COLO668 (cell line): ENCODE data around the gene ALKBH7.
"Not testable (repeated sequence)": the region's sequence is repeated elsewhere in the genome, so short reads cannot be mapped to it uniquely, and the experiment has no call there.

Experiments used
- DNase-seq: peaks from one replicate; lab custom pipeline; 2025; ENCODE audit not compliant: unreplicated experiment; lab: John Stamatoyannopoulos, UW

ALKBH7 gene

DNA sequence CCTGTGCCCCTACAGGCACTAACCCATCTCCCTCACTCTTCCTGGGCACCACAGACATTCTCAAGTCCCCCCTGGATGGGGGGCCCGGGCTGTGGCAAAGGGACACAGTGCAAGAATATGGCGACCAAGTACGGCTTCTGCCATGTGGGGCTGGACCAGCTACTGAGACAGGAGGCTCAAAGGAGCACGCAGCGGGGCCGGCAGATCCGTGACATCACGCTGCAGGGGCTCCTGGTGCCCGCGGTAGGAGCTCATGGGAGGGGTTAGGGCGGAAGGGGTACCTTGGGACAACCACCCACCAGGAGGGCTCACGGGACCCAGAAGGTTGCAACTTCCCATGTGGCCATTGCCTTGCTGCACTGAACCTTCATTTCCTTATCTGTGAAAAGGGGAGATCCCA is 23.7 kb downstream of the ALKBH7 start:
- DNase-seq = no peak

DNA sequence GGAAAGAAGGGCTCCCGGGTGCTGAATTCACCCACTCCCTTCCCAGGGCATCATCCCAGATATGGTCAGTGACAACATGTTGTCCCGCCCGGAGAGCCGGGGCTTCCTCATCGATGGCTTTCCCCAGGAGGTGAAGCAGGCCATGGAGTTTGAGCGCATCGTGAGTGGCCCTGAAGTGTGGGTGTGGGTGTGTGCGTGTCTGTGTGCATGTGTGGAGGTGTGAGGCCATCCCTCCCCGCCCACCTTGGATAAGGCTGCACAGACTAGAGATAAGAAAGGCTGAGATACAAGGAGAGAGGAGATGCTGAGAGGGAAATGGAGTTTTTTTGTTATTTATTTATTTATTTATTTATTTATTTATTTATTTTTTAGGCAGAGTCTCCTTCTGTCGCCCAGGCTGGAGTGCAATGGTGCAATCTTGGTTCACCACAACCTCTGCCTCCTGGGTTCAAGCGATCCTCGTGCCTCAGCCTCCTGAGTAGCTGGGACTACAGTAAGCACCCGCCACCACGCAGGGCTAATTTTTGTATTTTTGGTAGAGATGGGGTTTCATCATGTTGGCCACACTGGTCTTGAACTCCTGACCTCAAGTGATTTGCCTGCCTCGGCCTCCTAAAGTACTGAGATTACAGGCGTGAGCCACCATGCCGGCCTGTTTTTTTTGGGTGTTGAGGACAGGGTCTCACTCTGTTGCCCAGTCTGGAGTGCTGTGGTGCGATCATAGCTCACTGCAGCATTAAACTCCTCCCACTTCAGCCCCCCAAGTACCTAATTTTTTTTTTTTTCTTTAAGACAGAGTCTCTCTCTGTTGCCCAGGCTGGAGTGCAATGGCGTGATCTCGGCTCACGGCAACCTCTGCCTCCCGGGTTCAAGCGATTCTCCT is 27.7 kb downstream of the ALKBH7 start:
- DNase-seq = not testable (repeated sequence)

GRCh38 chr19:6402058-6402457 is 29.5 kb downstream of the ALKBH7 start:
- no peak for DNase-seq

- DNase-seq = peak; percentile 16
Measured at GRCh38 chr19:6402837-6403608, 30.4 kb downstream of the ALKBH7 start.

- DNase-seq = no peak
Measured at GRCh38 chr19:6406401-6406800, 33.8 kb downstream of the ALKBH7 start.

DNA sequence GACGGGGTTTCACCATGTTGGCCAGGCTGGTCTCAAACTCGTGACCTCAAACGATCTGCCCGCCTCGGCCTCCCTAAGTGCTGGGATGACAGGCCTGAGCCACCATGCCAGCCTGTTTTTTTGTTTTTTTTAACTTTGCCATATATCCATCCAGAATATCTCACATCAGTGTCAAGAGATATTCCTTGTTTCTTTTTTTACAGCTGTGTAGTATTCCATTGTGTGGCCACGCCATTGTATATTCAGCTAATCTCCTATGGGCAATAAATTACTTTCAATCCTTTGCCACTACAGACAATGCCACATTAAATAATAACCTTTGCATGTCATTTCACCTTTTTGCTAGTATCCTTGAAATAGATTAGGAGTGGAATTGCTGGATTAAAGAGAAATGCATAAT is 36.8 kb downstream of the ALKBH7 start:
- DNase-seq = no peak

GRCh38 chr19:6412061-6412446 is 39.5 kb downstream of the ALKBH7 start:
- DNase-seq = no peak

- peak; percentile 59 for DNase-seq
Measured at GRCh38 chr19:6412447-6413091, 40.0 kb downstream of the ALKBH7 start.

- DNase-seq = no peak
Measured at GRCh38 chr19:6413291-6413690, 40.7 kb downstream of the ALKBH7 start.

GRCh38 chr19:6413721-6414643 is 41.4 kb downstream of the ALKBH7 start:
- no peak for DNase-seq

DNA sequence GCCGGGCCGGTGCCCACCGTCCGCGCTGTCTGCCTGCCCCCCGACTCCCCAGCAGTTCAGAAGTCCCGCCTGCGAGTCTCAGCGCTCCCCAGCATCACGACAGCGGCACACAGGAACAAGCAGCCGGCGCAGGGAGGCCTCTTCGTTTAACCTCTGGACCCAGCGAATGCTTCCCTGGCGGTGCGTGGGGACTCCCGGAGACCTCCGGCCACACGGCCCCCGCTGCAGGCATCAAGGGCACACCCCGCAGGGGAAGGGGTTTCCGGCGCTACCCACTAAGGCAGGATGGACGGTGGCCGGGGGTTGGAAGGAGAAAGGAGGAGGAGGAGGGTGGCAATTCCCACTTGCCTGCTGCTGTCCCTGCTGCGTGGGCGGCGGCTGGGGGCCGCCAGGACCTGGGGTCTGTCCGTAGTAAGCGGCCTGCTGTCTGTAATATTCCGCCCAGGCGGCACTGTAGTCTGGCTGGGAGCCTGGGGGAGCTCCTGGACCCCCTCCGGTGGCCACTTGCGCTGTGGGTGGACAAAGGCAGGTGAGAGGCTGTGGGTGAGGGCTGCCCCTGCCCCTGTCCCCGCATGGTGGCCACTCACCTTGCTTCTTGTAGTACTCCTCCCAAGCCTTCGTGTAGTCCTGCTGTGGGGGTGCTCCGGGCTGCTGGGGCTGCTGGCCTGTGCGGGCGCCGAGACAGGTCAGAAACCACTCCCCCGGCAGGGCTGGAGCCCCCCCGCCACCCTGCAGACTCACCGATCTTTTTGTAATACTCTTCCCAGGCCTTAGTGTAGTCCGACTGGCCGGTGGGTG is 42.4 kb downstream of the ALKBH7 start:
- no peak for DNase-seq

DNA sequence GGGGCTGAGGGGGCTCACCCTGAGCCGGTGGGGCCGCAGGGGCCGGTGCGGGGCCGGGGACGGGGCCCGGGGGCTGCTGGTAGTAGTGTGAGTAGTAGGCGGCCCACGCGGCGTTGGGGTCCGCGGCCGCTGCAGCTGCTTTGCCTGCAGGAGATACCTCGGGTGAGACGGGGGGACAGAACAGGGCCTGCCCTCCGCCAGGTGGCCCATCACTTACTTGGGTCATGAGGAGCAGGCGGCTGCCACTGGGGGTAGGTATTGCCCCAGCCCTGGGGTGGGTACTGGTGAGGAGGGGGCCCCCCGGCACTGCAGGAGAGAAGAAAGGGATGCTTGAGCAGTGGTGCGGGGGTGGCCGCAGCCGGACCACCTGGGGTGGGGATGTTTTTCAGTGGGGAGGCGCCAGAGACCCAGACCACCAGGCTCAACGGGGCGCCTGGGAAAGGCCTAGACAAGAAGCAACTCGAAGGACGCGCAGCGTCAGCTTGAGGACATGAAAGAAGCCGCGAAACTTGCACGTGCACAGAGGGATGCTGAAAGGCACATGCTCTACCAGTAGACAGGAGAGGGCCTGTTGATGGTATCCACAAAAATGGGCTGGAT is 43.1 kb downstream of the ALKBH7 start:
- DNase-seq = no peak

GRCh38 chr19:6416658-6417405 is 44.2 kb downstream of the ALKBH7 start:
- DNase-seq = no peak

- no peak for DNase-seq
Measured at GRCh38 chr19:6417713-6418561, 45.3 kb downstream of the ALKBH7 start.

DNA sequence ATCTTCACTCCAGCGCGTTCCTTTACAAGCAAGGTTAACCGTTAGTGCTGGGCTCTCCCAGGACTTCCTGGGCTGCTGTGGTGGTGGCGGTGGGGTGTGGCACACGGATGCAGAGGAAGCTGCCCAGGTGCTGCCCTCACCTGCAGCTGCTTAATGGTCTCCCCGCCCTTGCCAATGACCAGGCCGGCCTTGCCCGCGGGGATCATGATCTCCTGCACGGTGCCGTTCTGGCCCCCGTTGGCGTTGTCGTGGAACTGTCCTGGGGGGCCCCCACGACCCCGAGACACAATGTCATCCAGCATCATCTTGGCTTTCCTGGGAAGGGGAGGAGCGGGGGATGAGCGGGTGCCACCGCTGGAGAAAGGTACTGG is 46.0 kb downstream of the ALKBH7 start:
- no peak for DNase-seq

GRCh38 chr19:6421075-6422014 is 48.8 kb downstream of the ALKBH7 start:
- no peak for DNase-seq
